Endothelial cell of hepatic sinusoid (primary cell): ENCODE results near the gene CUX1.

ENCODE experiments used
- in situ Hi-C: cut with HindIII; loops from 2 replicates; pipeline ENCODE4 v1.10.0; 2017; ENCODE audit warnings: low sequenced_read_pairs

Gene CUX1

GRCh38 chr7:101868191-101868950, 50.9 kb downstream of the CUX1 start:
- in situ Hi-C loops: no loop called here

DNA sequence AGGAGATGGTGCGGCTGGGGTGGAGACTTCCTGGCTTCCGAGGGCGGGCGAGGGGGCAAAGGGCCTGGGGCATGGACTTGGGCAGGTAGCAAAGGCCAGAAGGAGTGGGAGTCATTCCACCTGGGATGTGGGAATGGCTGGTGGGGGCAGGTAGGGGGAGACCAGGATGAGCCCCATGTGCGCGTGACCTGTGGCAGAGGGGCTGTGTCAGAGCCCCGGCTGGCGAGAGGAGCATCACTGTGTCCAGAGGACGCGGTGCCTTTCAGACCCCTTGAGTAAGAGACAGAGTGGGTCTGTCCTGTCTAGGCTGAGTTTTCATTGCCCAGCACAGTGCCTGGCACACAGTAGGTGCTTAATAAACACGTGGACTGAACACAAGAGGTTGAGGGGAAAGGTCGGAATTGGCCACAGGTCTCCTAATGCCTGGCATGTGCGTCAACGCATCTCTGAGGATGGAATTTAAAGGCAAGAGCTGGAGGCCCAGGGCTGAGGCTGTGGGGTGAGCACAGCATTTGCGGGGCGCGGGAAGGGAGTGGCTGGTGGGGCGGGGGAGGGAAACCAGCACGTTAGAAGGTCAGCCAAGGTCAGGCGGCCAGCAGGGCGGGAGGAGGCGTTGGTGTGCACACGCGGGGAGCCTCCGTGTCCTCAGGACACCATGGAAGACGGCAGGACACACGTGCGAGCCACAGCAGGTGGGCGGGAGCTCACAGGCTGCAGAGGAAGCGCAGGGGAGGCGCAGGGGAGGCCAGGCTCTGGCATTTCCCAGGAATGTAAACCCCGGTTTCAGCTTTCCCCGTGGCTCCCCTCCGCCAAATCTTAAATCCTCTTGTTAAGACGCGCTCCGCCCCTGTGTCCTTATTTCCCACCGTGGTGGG, 51.8 kb downstream of the CUX1 start:
- in situ Hi-C loops: no loop called here

DNA sequence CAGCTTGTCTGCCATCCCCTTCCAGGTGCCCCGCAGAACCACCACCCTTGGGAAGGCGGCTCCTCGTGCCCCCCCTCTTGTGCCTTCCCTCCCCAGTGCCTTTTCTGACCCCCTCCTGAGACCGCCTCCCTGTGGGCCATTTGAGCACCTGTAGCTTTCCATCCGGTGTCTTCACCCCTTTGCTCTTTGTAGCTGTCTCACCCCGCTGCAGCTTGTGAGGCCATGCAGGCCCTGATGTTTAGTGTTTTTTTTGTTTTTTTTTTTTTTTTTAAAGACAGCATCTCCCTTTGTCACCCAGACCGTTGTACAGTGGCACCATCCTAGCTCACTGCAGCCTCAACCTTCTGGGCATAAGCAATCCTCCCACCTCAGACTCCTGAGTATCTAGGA, 52.5 kb downstream of the CUX1 start:
- in situ Hi-C loops: no loop called here

GRCh38 chr7:101870361-101871062, 53.1 kb downstream of the CUX1 start:
- in situ Hi-C loops: no loop called here

DNA sequence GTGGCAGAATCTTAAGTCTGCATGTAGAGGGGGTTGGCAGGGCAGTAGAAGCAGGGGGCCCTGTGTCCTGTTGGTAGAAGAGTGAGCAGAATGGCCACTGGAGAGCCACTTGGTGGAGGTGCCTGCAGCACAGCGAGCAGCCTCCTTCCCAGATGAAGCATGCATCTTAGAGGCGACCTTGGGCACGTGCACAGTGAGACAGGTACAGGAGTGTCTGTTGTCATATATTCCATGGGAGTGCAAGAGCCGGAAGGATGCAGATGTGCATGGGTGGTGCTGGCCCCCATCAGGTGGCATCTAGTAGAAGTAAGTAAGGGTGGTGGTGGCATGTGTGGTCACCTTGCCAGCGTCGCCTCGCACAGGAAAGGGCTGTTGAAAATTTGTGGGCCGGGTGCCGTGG, 53.9 kb downstream of the CUX1 start:
- in situ Hi-C loops: no loop called here

- in situ Hi-C loops: no loop called here
These were observed 56.6 kb downstream of the CUX1 start for GRCh38 chr7:101874028-101874427.

GRCh38 chr7:101875283-101875846, 57.9 kb downstream of the CUX1 start:
- in situ Hi-C loops: no loop called here

GRCh38 chr7:101877882-101878591, 60.6 kb downstream of the CUX1 start:
- in situ Hi-C loops: no loop called here

DNA sequence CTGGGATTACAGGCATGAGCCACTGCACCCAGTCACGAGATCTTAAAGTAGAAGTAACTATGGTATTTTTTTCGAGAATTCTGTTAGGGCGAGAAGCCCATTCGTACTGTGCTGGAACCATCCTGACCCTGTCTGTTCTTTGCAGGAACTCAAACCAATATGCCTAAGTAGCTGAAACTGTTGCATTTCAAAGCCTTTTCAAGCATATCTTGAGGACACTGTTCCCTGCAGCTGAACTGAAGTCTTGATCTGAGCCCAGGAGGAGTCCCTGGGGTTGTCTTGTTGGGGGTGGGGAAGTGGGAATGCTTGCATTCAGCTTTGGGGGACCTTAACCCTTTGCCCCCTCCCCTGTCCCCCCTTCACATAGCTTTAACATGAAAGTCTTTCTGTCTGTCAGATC, 61.5 kb downstream of the CUX1 start:
- in situ Hi-C loops: no loop called here

DNA sequence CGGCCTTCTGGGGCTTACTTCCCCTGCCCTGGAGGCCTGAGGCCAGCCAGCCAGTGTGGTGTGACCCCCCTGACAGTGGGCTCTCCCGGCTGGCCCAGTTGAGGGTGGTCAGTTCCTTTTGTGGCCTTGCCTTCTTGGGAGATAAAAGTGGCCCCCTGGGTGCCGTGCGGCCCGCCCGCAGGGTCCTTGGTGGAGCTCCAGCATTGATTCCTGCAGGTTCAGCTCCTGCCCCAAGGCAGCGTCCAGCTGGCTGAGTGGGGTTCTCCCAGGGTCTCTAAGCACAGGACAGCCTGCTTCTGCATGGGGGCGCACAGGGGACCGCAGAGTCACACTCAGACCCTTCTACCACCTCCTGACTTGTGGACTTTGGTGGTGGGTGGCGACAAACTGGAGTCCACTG, 62.1 kb downstream of the CUX1 start:
- in situ Hi-C loops: no loop called here

GRCh38 chr7:101880282-101881054, 63.0 kb downstream of the CUX1 start:
- in situ Hi-C loops: no loop called here

- in situ Hi-C loops: no loop called here
These were observed 64.6 kb downstream of the CUX1 start for GRCh38 chr7:101882005-101882421.

DNA sequence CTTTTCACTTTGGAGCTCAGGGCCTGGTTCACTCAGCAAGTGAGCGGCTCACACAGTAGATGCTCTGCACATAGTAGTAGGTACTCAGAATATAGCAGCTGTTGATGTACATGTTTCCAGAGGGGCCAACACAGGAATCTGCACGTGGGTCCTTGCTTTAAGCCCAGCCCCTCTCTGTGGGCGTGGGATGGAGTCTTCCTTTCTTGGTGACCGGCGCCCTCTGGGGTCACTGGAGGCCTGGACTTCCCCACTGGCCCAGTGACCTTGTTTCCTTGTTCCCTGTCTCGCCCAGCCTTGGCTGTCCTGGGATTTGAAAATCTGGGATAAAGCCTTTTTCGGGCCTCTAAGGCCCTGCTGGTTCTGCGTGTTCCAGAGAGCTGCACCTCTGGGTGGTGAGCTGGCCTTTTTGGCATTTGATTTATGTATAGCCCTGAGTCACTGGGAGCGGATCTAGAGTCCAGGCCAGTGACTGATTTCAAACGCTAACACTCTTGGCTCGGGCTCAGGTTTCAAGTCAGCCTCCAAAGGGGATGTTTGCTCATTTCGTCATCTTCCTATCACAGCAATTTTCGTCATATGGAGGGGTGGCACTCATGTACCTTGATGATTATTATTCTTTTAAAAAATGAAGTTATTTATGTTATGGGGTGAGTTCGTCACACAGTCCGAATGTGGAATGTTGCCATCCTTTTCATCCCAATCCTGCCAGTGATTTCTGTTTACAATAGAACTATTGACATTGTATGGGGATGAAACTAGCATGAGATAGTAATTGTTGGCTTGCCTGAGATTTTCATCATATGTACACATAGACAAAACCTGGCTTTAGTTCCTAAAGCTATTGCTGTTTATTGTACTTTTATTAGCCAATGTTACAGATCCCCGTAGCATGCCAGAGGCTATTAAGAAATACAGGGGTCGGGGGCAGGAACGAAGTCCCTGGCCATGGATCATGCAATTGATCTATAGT, 65.5 kb downstream of the CUX1 start:
- in situ Hi-C loops: no loop called here

- in situ Hi-C loops: loop anchor here (5.0 kb wide), 2 partner anchors 52 to 73 kb away; no protein-coding TSS in a partner anchor
These were observed 67.5 kb downstream of the CUX1 start for GRCh38 chr7:101884671-101885596.

- in situ Hi-C loops: loop anchor here (5.0 kb wide), 2 partner anchors 52 to 73 kb away; no protein-coding TSS in a partner anchor
These were observed 68.2 kb downstream of the CUX1 start for GRCh38 chr7:101885597-101885955.

DNA sequence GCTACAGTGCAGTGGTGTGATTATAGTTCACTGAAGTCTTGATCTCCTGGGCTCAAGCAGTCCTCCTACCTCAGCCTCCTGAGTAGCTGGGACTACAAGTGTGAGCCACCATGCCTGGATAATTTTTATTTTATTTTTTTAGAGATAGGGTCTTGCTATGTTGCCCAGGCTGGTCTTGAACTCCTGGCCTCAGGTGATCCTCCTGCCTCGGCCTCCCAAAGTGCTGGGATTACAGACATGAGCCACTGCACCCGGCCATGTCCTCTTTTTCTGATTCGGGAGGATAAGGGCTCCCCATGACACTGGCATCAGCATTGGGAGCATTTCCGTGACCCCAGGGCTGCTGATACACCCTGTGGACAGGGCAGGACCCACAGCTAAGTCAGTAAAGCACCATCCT, 69.9 kb downstream of the CUX1 start:
- in situ Hi-C loops: loop anchor here (5.0 kb wide), 2 partner anchors 50 to 75 kb away; no protein-coding TSS in a partner anchor

DNA sequence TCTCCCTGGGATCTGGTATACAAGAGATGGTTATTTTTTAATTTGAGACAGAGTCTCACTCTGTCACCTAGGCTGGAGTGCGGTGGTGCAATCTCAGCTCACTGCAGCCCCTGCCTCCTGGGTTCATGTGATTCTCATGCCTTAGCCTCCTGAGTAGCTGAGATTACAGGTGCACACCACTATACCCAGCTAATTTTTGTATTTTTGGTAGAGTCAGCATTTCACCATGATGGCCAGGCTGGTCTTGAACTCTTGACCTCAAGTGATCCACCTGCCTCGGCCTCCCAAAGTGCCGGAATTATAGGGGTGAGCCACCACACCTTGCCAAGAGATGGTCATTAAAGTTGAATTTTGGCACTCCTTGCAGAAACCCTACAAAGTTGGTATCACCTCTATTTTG, 71.1 kb downstream of the CUX1 start:
- in situ Hi-C loops: loop anchor here (5.0 kb wide), 2 partner anchors 49 to 76 kb away; no protein-coding TSS in a partner anchor
